GM12892 (cell line): Measurements from ENCODE around the gene ADAM8.
"Not testable (repeated sequence)": the region's sequence is repeated elsewhere in the genome, so short reads cannot be mapped to it uniquely, and the experiment has no call there.

Experiments used
- DNase-seq: peaks from one replicate; pipeline ENCODE4 v3.0.0; 2011; ENCODE audit not compliant: insufficient read length
- FAIRE-seq: peaks from 2 replicates; lab custom pipeline; 2011; peaks lifted over from hg19 to GRCh38; lab: Jason Lieb, UNC
- POLR2A ChIP-seq: IDR thresholded peaks from 2 replicates; pipeline ENCODE4 v1.6.1; 2011; ENCODE audit warnings: low read depth, low read length, control low read depth
- POLR2AphosphoS5 ChIP-seq: IDR thresholded peaks from 2 replicates; pipeline ENCODE4 v1.6.1; 2011; ENCODE audit warnings: low read depth, low read length, control low read depth
- TAF1 ChIP-seq: IDR thresholded peaks from 2 replicates; pipeline ENCODE4 v1.6.1; 2011; ENCODE audit warnings: low read depth, mild to moderate bottlenecking, control low read depth, low read length, borderline replicate concordance

The ADAM8 gene

DNA sequence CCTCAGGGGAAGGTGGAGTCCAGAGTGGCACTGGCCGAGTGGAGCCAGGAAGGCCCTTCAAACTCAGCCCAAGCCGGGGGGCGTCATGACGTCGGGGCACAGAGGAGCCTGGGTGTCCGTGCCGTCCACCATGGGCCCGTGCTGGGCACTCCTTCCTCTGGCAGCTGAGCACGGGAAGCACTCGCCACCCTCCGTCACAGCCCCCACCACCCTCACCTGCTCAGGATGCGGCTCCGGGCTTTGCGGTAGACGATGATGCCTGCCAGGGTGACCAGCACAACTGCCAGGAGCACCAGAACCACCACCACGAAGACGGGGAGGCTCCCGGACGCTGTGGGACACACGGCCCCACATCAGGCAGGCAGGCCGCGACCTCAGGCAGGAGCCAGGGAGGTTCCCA lies 8.1 kb downstream of the ADAM8 start:
- FAIRE-seq = no peak

DNA sequence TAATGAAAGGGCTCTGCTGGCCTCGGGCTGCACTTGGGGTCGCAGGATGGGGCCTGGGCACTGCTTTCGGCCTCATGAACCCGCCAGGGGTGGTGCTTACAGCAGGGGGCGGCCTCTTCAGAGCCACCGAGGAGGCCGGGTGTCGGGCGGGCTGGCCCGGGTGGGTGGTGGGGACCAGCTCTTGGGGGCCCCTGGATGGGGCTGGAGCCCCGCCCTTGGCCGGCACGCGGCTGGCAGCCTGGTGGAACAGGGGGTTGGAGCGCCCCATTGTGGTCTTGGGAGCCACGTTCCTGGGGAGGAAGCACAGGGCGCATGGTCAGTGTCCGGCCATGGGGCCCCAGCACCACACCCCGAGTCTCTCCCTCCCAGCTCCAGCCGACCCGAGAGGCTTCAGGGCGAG lies 8.8 kb downstream of the ADAM8 start:
- no peak for FAIRE-seq
- no peak for DNase-seq
- TF ChIP-seq POLR2AphosphoS5 (no peak), TAF1 (no peak), POLR2A (no peak)

More for the DNA sequence above, 8.1 kb downstream of the ADAM8 start:
- TF ChIP-seq POLR2AphosphoS5 (no peak), POLR2A (no peak), TAF1 (no peak)
- no peak for DNase-seq

- no peak for TF ChIP-seq POLR2AphosphoS5
- FAIRE-seq (no peak), DNase-seq (no peak)
These were observed 9.4 kb downstream of the ADAM8 start for GRCh38 chr10:133267293-133267692.

GRCh38 chr10:133266056-133266795 lies 10.4 kb downstream of the ADAM8 start:
- DNase-seq (no peak), FAIRE-seq (no peak)
- TF ChIP-seq TAF1 = no peak
- no peak for TF ChIP-seq POLR2A
- no peak for TF ChIP-seq POLR2AphosphoS5

DNA sequence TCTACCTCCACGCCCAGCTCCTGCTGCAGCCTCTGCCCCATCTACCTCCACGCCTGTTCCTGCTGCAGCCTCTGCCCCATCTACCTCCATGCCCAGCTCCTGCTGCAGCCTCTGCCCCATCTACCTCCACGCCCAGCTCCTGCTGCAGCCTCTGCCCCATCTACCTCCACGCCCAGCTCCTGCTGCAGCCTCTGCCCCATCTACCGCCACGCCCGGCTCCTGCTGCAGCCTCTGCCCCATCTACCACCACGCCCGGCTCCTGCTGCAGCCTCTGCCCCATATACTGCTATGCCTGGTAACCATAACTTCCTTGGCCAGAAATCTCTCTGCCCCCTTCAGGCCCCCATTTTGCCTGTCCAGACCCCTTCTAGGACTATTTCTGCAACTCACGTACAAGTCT lies 11.6 kb downstream of the ADAM8 start:
- FAIRE-seq, DNase-seq: not testable (repeated sequence)

GRCh38 chr10:133264461-133264860 lies 12.2 kb downstream of the ADAM8 start:
- no peak for FAIRE-seq
- TF ChIP-seq TAF1 (no peak), POLR2AphosphoS5 (no peak), POLR2A (no peak)
- DNase-seq = no peak

DNA sequence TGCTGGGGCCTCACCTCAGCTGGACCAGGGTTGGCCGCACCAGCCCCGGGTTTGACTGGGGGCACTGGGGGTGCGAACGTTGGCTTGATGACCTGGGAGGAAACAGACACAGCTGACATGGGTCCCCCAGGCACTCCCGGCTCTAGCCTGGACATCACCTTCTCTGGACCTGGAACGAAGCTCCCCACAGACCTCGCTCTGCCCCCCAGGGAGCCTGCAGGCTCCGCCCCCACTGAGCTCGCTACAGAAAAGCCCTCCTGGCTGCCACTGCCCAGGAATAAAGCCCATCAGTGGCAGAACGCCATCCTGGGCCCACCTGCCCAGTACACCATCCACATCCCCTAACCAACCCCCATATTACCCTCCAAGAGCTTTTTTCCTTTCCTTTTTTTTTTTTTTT lies 13.0 kb downstream of the ADAM8 start:
- TF ChIP-seq POLR2AphosphoS5 (no peak), TAF1 (no peak), POLR2A (no peak)
- DNase-seq (no peak), FAIRE-seq (no peak)

DNA sequence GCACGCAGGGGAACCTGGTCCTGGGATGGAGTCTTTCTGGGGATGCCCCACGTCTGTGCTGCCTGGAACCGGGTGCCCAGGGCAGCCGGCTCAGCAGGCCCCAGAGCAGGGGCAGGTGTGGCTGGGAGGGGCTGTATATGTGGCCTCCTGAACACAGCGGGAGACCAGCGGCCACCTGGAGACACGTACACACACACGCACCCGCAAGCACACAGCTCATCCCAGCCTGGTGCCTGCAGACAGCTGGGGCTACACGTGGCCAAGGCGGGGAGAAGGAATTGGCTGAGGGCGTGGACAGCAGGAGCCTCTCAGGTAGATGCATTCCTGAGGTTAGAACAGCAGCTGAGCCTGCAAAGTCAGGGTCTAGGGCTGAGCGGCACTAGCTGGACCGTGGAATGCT lies 14.0 kb downstream of the ADAM8 start:
- FAIRE-seq (no peak), DNase-seq (no peak)
- TF ChIP-seq TAF1 (no peak), POLR2A (no peak; the same call in 1 of the 2 replicates), POLR2AphosphoS5 (no peak)

DNA sequence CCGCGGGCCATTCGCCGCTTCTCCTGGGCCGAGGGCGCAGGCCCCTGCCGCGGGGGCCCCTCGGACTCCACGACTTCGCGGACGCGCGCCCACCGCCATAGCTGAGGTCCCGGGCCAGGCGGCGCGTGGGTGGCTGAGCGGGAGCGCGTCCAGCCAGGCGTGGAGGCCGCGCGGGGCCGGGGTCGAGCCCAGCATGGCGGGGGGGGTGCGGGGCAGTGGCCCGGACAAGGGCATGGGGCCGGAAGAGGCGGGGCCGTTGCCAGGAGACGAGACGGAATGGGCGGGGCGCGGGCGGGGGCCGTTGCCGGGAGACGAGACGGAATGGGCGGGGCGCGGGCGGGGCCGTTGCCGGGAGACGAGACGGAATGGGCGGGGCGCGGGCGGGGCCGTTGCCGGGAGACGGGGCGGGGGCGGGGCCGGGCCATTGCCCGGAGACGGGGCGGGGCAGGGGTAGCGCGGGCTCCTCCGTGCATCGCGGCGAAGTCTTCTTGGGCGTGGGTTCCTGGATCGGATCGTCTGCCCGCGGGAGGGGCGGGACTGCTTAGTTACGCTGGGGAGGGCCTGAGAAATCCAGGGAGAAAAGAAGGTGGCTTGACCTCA lies 14.8 kb downstream of the ADAM8 start:
- FAIRE-seq (peak; percentile 93), DNase-seq (peak; percentile 97)
- TF ChIP-seq POLR2AphosphoS5 (no peak), POLR2A (peak; percentile 60; the same call in 1 of the 2 replicates)

DNA sequence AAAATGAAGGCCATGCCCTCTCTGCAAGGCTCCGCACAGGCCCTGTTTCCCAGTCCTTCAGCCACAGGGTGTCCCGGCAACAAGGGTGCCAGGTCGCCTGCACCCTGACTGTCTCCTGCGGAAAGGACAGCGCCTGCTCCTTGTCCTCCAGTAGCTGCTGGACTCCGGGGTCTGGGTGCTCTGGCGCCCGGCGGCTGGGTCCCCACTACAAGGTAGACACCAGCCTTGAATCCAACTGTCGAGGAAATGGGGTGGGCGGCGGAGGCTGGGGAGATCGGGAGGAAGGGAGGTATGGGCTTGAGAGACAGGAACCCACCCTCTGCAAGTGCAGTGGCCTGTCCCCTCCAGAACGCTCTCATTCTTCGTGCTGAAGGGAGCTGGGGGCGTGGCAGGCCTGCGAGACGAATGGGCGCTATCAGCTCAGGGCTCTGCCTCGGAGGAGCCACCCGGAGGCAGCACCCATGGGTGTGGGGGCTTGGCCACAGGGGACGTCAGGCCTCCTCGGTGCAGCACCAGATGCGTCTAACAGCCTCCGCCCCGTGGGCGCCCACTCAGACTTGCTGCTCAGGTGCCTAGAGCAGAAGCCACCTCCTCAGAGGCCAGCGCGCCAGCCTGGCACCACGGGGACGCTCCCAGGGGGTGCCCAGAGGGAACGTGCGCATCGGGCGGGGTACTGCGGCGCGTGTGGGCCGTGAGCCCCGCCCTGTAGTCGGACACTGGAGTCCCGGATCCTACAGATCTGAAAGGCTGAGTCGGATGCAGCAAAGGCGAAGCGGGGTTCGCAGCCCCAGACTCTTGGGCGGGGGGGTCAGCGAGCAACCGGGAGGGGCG lies 15.6 kb downstream of the ADAM8 start:
- peak; percentile 76 for FAIRE-seq
- TF ChIP-seq TAF1 (no peak), POLR2A (peak; percentile 31; the same call in 1 of the 2 replicates), POLR2AphosphoS5 (no peak)
- peak; percentile 73 for DNase-seq

DNA sequence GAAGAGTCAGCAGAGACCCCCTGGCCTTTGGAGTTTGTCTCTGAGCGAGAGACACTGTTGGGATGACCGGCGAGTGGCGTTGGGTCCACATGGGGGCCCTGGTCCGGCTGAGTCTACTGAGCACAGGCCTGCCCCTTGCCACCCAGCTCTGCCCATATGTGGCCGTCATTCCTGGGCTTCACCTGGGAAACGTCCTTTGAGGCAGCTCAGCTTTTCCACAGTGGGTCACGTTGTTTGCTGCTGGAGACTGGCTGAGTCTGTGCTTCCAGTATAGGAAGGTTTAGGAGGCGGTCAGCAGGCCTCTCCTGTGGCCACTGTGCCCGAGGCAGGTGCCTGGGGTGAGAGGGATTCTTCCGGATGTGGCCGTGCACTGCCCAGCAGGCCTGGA lies 17.1 kb downstream of the ADAM8 start:
- DNase-seq = no peak
- FAIRE-seq = no peak
- no peak for TF ChIP-seq TAF1
- TF ChIP-seq POLR2A = no peak
- no peak for TF ChIP-seq POLR2AphosphoS5

- TF ChIP-seq POLR2A = no peak
- TF ChIP-seq TAF1 = no peak
- no peak for TF ChIP-seq POLR2AphosphoS5
- DNase-seq = no peak
- FAIRE-seq = peak; percentile 30
These were observed 17.7 kb downstream of the ADAM8 start for GRCh38 chr10:133258818-133259601.
